Fibroblast of mammary gland (primary cell): Measurements from ENCODE around the gene LHX8.

Source experiments
- DNase-seq: peaks from one replicate; pipeline ENCODE4 v3.0.0-alpha.2; 2010; ENCODE audit warnings: low read depth
- H3K4me3 ChIP-seq: 2 replicates; pipeline ENCODE4 v1.5.1; 2011; ENCODE audit warnings: low read depth, mild to moderate bottlenecking, low read length, moderate library complexity; ENCODE audit not compliant: control insufficient read depth
- TF ChIP-seq, protein P1 (sequence below): conservative IDR thresholded peaks from 2 replicates; pipeline ENCODE4 v1.5.1; 2011; ENCODE audit warnings: low read depth, low read length, inconsistent platforms; ENCODE audit not compliant: control insufficient read depth, insufficient read depth

LHX8 gene

DNA sequence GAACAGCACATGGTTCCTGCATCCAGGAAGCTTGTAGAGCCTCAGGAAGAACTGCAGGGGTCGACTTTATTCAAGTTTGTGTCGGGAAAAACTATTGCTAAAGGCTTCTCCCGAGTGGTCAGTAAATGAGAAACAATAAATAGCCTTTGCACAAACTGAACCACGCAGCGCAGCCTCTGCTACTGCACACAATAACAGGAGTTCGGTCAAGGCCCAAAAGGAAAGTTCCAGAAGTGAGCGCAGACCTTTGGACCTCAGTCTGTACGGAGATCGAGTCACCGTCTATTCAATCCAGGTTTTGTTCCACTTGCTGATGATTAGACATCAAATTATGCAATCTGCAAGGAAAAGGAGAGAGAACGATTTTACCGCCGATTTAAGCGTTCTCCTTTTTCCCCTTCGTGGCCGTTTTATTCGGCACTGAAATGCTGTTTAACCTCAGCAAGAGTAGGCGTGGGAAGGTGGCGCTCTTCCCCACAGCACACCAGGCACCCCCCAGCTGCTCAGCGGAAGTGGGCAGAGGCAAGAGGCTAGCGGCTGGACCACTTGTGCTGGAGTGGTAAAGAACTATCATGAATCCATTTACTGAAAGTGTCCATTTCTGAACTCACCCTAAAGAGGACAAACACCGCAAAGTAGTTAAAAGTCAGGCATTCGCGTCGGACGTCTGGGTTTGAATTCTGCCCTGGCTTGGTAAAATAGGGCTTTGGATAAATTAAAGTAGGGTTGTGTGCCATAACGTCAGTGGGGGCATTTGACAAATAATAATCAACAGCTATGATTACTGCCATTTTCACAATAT lies 6.1 kb upstream of the LHX8 start:
- TF ChIP-seq, protein P1, sequence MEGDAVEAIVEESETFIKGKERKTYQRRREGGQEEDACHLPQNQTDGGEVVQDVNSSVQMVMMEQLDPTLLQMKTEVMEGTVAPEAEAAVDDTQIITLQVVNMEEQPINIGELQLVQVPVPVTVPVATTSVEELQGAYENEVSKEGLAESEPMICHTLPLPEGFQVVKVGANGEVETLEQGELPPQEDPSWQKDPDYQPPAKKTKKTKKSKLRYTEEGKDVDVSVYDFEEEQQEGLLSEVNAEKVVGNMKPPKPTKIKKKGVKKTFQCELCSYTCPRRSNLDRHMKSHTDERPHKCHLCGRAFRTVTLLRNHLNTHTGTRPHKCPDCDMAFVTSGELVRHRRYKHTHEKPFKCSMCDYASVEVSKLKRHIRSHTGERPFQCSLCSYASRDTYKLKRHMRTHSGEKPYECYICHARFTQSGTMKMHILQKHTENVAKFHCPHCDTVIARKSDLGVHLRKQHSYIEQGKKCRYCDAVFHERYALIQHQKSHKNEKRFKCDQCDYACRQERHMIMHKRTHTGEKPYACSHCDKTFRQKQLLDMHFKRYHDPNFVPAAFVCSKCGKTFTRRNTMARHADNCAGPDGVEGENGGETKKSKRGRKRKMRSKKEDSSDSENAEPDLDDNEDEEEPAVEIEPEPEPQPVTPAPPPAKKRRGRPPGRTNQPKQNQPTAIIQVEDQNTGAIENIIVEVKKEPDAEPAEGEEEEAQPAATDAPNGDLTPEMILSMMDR: no peak
- DNase-seq: no peak
- H3K4me3 ChIP-seq: no peak overlapping the region

DNA sequence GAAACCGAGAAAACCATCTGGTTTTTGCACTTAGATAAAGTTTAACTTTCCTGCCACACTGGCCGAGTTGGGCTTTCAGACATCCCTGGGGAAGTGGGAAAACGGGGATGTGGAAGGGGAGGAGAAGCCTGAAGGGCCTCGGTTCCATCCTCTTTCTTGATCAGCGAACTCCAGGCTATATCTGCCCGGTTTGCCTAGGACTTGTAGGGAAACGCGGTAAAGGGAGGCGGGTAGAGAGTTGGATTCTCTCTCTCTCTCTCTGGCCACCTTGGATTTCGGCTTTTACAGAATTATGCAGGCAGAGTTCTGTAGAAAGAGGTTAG lies 4.6 kb upstream of the LHX8 start:
- DNase-seq: no peak
- TF ChIP-seq, protein P1: no peak
- no peak overlapping the region for H3K4me3 ChIP-seq

DNA sequence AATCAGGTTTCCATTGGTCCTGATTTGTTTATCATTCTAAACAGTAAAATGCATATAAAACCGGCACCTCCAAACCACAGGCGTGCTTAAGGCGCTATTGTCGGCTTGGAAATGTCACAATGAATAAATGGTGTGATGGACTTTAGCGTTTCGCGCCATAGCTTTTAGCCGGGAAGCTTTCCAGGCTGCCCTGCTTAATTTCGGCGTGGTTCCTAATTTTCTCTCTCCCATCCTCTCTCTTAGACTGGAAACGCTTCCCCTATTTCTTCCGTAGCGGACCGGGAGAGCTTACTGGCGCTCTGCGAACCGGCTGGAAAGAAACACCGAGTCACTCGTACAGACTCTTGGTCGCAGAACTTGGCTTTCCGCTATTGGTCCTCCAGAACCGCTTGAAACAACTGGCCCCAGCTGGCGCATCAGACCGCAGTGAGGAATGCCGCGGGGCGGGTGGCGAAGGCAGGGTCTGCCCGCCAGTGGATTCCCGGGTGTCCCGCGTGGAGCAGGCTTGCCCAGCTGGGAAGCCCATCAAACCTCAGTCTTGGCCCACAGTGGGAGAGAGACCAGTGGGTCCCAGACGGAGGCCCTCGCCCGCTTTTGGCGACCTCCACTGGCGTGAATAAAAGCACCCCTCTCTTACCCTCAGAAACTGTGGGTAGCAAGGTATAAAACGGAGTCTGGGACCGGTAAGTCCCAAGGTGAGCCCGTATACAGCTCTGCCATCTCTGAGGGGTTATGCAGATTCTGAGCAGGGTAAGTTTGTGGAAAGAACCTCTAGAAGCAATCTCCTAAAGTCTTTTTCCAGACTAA lies 4.0 kb upstream of the LHX8 start:
- H3K4me3 ChIP-seq: no peak overlapping the region
- TF ChIP-seq, protein P1: no peak
- no peak for DNase-seq

DNA sequence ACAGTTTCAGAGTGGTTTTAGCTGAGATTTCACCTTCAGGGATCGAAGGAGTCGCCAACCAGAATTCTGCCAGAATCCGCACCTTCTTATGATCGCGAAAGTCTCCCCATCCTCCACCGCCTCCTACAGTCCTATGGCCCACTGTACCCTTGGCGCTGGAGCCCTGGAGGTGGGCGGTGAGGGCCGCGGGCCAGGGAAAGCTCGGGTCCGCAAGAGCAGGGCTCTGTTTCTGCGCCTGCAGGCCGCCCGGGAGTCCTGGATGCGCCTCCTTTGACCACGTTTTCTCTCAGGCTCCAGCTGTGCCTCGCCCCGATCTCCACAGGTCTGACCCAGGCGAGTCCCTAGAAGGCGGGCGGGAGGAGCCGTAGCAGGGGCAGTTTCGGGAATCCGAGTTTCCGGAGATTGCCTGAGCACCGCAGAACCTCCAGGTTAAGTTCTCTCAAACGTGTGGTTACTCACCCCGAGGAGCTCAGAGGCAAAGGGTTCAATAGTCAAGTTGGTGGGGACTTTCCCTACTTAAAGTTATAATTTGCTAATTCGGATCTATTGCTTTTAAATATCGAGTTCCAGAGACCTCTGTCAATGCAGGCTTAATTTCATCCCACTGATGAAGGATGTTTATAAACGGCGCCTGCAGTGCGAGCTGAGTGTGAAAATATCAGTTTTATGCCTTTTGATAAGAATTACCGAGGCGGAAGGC lies 3.2 kb upstream of the LHX8 start:
- H3K4me3 ChIP-seq: no peak overlapping the region
- DNase-seq: no peak
- TF ChIP-seq, protein P1: no peak

DNA sequence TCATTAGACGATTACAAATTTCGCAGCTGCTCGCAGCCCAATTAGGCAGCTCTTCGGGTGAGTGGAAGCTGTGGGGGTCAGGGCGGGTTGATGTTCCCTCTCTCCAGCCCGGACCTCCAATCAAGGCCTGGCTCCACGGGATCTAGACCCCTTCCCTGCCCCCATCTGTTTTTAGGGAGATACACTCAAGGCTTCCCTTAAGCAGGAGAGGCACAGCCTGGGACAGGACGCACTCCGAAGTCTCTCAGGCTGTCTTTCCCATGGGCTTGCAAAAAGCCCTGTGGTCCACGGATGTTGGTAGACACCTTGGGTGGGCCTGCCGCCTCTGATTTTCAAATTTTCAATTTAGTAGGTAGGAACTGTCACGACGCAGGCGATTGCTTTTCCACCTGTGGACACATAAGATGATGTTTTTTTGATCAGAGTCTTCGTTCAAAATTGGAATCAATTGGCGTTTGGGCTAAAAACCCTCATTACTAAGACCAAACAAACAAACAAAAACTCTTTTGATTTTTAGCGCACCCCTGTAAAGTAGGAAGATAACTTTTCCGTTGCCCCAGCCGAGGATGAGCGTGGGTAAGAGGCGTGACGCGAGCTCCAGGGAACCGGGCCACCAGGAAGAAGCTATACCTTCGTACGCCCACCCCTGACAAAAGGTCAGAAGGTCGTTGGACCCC lies 2.5 kb upstream of the LHX8 start:
- TF ChIP-seq, protein P1: no peak
- H3K4me3 ChIP-seq: no peak overlapping the region
- DNase-seq: no peak

DNA sequence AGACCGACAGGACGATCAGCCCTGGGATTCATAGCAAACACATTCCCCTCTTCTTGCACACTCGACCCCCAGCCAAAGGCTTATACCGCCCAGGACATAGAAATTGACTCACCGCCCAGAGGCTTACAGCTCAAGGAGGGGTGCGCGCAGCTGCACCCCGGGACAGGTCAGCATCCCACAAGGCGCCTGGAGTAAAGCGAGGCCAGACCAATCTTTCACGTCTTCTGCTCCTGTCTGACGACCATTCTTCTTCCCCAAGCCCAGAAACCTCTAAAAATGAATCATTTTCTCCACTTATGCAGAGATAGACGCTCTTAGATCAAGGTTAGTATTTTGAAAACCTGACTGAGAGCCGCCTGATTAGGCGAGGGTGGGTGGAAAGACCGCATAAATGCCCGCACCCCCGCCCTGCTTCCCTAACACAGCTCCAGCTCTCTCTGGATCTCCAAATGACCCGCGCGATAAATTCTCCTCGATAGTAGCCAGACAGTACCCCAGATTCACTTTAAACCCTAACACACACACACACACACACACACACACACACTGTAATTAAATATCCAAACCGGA lies 1.9 kb upstream of the LHX8 start:
- no peak for DNase-seq
- no peak overlapping the region for H3K4me3 ChIP-seq
- TF ChIP-seq, protein P1: no peak
